Activated CD8-positive, alpha-beta memory T cell treated with anti-CD3 and anti-CD28 coated beads, Interleukin-2, amount 10 ng/mL, durations not matched to agents 7 days and 5 days (primary cell): ENCODE measurements around the gene TNKS2. TPM values are rescaled to one million over a fixed set of nuclear protein-coding genes. Genes with fewer than 3 reads are reported as not detected.

Experiments
- ATAC-seq: fragments of 150-1000 bp; cut with Tn5 transposase; one replicate; pipeline ENCODE4 v1.10.0; 2021; ENCODE audit warnings: moderate library complexity
- CTCF ChIA-PET: fragments of 350-600 bp; sonication (Branson Sonifier 250); formaldehyde crosslinking; loops from one replicate; lab custom pipeline; 2021; ENCODE audit warnings: antibody characterized with exemption; lab: Charles Lee
- DNase-seq: peaks from one replicate; pipeline ENCODE4 v3.0.0-alpha.2; 2020
- H3K27ac Mint-ChIP-seq: one replicate; pipeline ENCODE4 v1.8.0; 2021; ENCODE audit warnings: mild to moderate bottlenecking, mixed read lengths
- H3K27me3 Mint-ChIP-seq: one replicate; pipeline ENCODE4 v1.8.0; 2021; ENCODE audit warnings: mixed read lengths
- H3K36me3 Mint-ChIP-seq: one replicate; pipeline ENCODE4 v1.8.0; 2021; ENCODE audit warnings: mild to moderate bottlenecking, mixed read lengths
- H3K4me1 Mint-ChIP-seq: one replicate; pipeline ENCODE4 v1.8.0; 2021; ENCODE audit warnings: mixed read lengths
- H3K4me3 Mint-ChIP-seq: one replicate; pipeline ENCODE4 v1.8.0; 2021; ENCODE audit warnings: mild to moderate bottlenecking, moderate library complexity, mixed read lengths
- H3K9me3 Mint-ChIP-seq: one replicate; pipeline ENCODE4 v1.8.0; 2022; ENCODE audit warnings: low read depth, mixed read lengths
- total RNA-seq, 2 experiments: library from RNA; stranded (reverse); gene quantifications; one replicate each; pipeline ENCODE4 v1.2.3, GENCODE V29; 2021

TNKS2 gene
- total RNA-seq, 2 experiments from 2014 or later, result 26.6 to 27.1 TPM

- Mint-ChIP-seq H3K27me3 (no peaks in the 10 kb centered on the region), H3K4me3 (no peak overlapping the region), H3K4me1 (peaks cover 2% of the 10 kb centered on the region), H3K27ac (no peak overlapping the region), H3K36me3 (peaks cover 27% of the 10 kb centered on the region), H3K9me3 (no peaks in the 10 kb centered on the region)
- no peak for DNase-seq
- CTCF ChIA-PET, result no interaction called here
- no peak for ATAC-seq
Observed at GRCh38 chr10:91860885-91861284, 62.7 kb downstream of the TNKS2 start.

GRCh38 chr10:91864099-91864498 lies 65.9 kb downstream of the TNKS2 start:
- Mint-ChIP-seq H3K9me3 (no peaks in the 10 kb centered on the region), H3K4me1 (no peaks in the 10 kb centered on the region), H3K27ac (no peak overlapping the region), H3K4me3 (no peak overlapping the region), H3K27me3 (no peaks in the 10 kb centered on the region), H3K36me3 (peaks cover 17% of the 10 kb centered on the region)
- DNase-seq (no peak), ATAC-seq (no peak)
- CTCF ChIA-PET, result interaction anchor here (1.1 kb wide), 1 partner anchor 565 kb away, joined by 3 read pairs; no protein-coding TSS in a partner anchor

GRCh38 chr10:91864744-91865143 lies 66.5 kb downstream of the TNKS2 start:
- no peak overlapping the region for H3K27ac Mint-ChIP-seq

GRCh38 chr10:91865562-91866081 lies 67.4 kb downstream of the TNKS2 start:
- Mint-ChIP-seq H3K4me3 (no peak overlapping the region), H3K36me3 (peaks cover 17% of the 10 kb centered on the region), H3K4me1 (no peaks in the 10 kb centered on the region), H3K27me3 (no peaks in the 10 kb centered on the region), H3K9me3 (no peaks in the 10 kb centered on the region), H3K27ac (no peak overlapping the region)
- DNase-seq, result no peak
- CTCF ChIA-PET, result interaction anchor here (1.0 to 1.2 kb wide), 2 partner anchors 13 to 43 kb away, joined by 3 to 4 read pairs; no protein-coding TSS in a partner anchor
- ATAC-seq, result no peak

More at GRCh38 chr10:91864744-91865143, 66.5 kb downstream of the TNKS2 start:
- CTCF ChIA-PET, result interaction anchor here (1.0 to 1.2 kb wide), 3 partner anchors 12 to 566 kb away, joined by 3 to 4 read pairs (median 3); no protein-coding TSS in a partner anchor
- Mint-ChIP-seq H3K4me1 (no peaks in the 10 kb centered on the region), H3K36me3 (peaks cover 17% of the 10 kb centered on the region), H3K4me3 (no peak overlapping the region), H3K9me3 (no peaks in the 10 kb centered on the region), H3K27me3 (no peaks in the 10 kb centered on the region)
- DNase-seq (no peak), ATAC-seq (no peak)

- Mint-ChIP-seq H3K36me3 (no peaks in the 10 kb centered on the region), H3K27me3 (peaks cover 3% of the 10 kb centered on the region), H3K4me1 (no peaks in the 10 kb centered on the region), H3K9me3 (no peaks in the 10 kb centered on the region), H3K27ac (no peak overlapping the region), H3K4me3 (no peak overlapping the region)
- ATAC-seq (no peak), DNase-seq (no peak)
- CTCF ChIA-PET, result no interaction called here
Observed at GRCh38 chr10:91875156-91875555, 76.9 kb downstream of the TNKS2 start.

- DNase-seq, result no peak
- Mint-ChIP-seq H3K36me3 (no peaks in the 10 kb centered on the region), H3K27me3 (peaks cover 5% of the 10 kb centered on the region), H3K4me1 (no peaks in the 10 kb centered on the region), H3K4me3 (no peak overlapping the region), H3K9me3 (no peaks in the 10 kb centered on the region), H3K27ac (no peak overlapping the region)
- CTCF ChIA-PET, result no interaction called here
- no peak for ATAC-seq
Observed at GRCh38 chr10:91875779-91876178, 77.6 kb downstream of the TNKS2 start.

DNA sequence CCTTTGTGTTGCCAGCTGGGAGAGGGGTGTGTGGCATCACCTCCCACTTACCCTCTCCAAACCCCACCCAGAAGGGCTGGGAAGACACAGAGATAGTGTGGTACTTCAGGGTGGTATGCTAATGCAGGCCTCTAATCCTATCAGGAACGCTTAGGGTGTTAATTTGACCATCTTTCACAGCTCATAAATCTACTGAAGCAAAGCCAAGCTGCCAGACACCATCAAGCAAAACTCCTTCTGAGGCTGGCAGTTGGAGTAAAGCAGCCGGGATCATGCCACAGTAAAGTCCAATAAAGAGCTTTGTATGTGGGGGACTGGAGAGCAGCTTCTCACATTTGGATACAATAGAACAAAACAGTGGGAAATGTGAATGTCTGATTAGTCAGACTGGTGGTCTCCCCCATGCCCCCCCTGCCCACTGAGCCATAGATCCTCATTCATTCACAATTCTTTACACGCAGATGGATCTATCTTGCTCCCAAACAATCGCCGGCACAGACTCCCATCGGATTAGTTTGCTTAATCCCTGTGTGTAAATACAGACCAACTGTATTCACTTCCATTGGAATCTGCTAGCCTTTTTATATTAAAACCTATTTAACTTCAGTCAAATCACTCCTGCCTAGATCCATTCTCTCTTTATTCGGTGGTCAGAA lies 81.4 kb downstream of the TNKS2 start:
- H3K4me3 Mint-ChIP-seq, result no peak overlapping the region
- DNase-seq (no peak), ATAC-seq (no peak)
- H3K4me1 Mint-ChIP-seq, result no peaks in the 10 kb centered on the region
- no peak overlapping the region for H3K27ac Mint-ChIP-seq
- no peaks in the 10 kb centered on the region for H3K36me3 Mint-ChIP-seq
- CTCF ChIA-PET, result interaction anchor here (0.5 kb wide), 1 partner anchor 14 kb away, joined by 3 read pairs; no protein-coding TSS in a partner anchor
- H3K9me3 Mint-ChIP-seq, result no peaks in the 10 kb centered on the region
- H3K27me3 Mint-ChIP-seq, result peaks cover 10% of the 10 kb centered on the region

- no peak for ATAC-seq
- DNase-seq, result no peak
- CTCF ChIA-PET, result interaction anchor here (0.5 kb wide), 1 partner anchor 13 kb away, joined by 3 read pairs; no protein-coding TSS in a partner anchor
- Mint-ChIP-seq H3K4me1 (no peaks in the 10 kb centered on the region), H3K27me3 (peaks cover 12% of the 10 kb centered on the region), H3K27ac (no peak overlapping the region), H3K36me3 (no peaks in the 10 kb centered on the region), H3K4me3 (no peak overlapping the region), H3K9me3 (no peaks in the 10 kb centered on the region)
Observed at GRCh38 chr10:91880310-91880709, 82.1 kb downstream of the TNKS2 start.

- CTCF ChIA-PET, result interaction anchor here (2.0 kb wide), 1 partner anchor 29 kb away, joined by 5 read pairs; no protein-coding TSS in a partner anchor
Observed at GRCh38 chr10:91883549-91884444, 85.6 kb downstream of the TNKS2 start.

DNA sequence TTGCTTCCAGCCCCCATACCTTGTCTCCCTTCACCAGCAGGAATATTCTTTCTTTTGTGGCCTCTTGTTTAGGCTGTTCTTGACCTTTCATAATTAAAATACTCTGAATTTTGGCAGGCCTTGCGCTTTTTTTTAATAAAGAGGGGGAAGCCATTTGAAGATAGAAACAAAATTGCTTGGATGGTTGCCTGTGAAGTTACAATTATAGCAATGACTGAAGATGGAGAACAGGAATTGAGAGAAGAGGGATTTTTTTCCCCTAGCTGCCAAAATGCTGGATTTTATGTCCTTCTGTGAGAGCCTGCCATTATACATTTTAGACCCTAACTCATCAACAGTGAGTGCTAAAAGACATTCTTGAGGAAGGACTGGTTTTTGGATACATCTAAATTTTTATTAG lies 86.3 kb downstream of the TNKS2 start:
- H3K36me3 Mint-ChIP-seq, result peaks cover 2% of the 10 kb centered on the region
- no peak overlapping the region for H3K27ac Mint-ChIP-seq
- peaks cover 10% of the 10 kb centered on the region for H3K4me1 Mint-ChIP-seq
- DNase-seq (no peak), ATAC-seq (no peak)
- CTCF ChIA-PET, result interaction anchor here (2.0 kb wide), 1 partner anchor 28 kb away, joined by 5 read pairs; no protein-coding TSS in a partner anchor
- H3K27me3 Mint-ChIP-seq, result peaks cover 32% of the 10 kb centered on the region
- no peaks in the 10 kb centered on the region for H3K9me3 Mint-ChIP-seq
- H3K4me3 Mint-ChIP-seq, result no peak overlapping the region

More at GRCh38 chr10:91883549-91884444, 85.6 kb downstream of the TNKS2 start:
- H3K4me1 Mint-ChIP-seq, result peaks cover 8% of the 10 kb centered on the region
- H3K27me3 Mint-ChIP-seq, result peaks cover 29% of the 10 kb centered on the region
- H3K36me3 Mint-ChIP-seq, result no peaks in the 10 kb centered on the region
- ATAC-seq, result no peak
- H3K9me3 Mint-ChIP-seq, result no peaks in the 10 kb centered on the region
- DNase-seq, result no peak
- H3K4me3 Mint-ChIP-seq, result no peak overlapping the region
- no peak overlapping the region for H3K27ac Mint-ChIP-seq

GRCh38 chr10:91885362-91886079 lies 87.3 kb downstream of the TNKS2 start:
- DNase-seq (no peak), ATAC-seq (no peak)
- Mint-ChIP-seq H3K4me3 (no peak overlapping the region), H3K27ac (no peak overlapping the region), H3K4me1 (peaks cover 10% of the 10 kb centered on the region), H3K9me3 (no peaks in the 10 kb centered on the region), H3K27me3 (peaks cover 33% of the 10 kb centered on the region), H3K36me3 (peaks cover 2% of the 10 kb centered on the region)
- CTCF ChIA-PET, result no interaction called here

GRCh38 chr10:91886954-91887271 lies 88.7 kb downstream of the TNKS2 start:
- H3K36me3 Mint-ChIP-seq, result peaks cover 2% of the 10 kb centered on the region
- CTCF ChIA-PET, result interaction anchor here (0.5 to 1.0 kb wide), 4 partner anchors 28 to 128 kb away, joined by 3 read pairs; no protein-coding TSS in a partner anchor
- peak overlapping the region; percentile 76 for H3K4me3 Mint-ChIP-seq
- no peak for DNase-seq
- no peak overlapping the region for H3K27ac Mint-ChIP-seq
- no peaks in the 10 kb centered on the region for H3K9me3 Mint-ChIP-seq
- peaks cover 10% of the 10 kb centered on the region for H3K4me1 Mint-ChIP-seq
- H3K27me3 Mint-ChIP-seq, result peaks cover 33% of the 10 kb centered on the region
- ATAC-seq, result no peak
